ENCODE measurements around the gene PPP1R3G.

The PPP1R3G gene

DNA sequence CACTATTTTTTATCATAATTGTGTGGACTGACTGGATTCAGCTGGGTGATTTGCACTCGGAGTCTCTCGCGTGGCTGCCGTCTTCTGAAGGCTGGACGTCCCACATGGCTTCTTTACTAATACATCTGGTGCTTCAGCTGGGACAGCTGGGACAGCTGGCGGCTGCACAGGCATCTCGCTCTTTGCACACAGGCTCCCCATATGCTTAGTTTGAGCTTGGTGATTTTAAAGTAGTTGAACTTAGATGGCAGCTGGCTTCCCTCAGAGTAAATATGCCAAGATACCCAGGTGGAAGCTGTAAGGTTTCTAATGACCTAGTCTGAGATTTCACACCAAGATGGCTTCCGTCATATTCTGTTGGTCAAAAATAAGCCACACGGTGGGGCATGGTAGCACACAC lies 38.7 kb upstream of the PPP1R3G start:
- Histone ChIP-seq H3K4me3 (ENCODE audit: low read depth, low read length) (no peak overlapping the region), H3K9me3 (no peaks in the 10 kb centered on the region), H3K27me3 (no peaks in the 10 kb centered on the region), H3K36me3 (no peaks in the 10 kb centered on the region), H3K4me1 (no peaks in the 10 kb centered on the region)
- no peak for TF ChIP-seq CTCF (IDR thresholded peaks at IDR 0.05; ENCODE audit: low read depth, low read length)
- DNase-seq = no peak

DNA sequence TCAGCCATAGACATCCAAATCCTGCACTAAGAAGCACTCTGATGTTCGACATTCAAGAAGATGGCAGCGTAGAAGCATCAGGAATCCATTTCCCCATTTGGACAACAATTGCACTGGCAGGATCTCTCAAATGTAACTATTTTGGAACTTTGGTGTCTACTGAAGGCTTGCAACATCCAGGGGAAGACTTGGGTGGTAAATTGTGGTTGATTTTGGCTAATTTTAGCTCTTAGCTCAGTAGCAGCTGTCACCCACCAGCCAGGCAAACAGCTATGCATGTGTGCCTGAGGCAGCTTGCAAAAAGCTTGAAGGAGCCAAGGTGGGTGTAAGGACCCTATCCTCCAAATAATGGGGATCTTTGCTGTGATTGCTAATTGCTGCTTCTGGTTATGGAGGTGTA lies 35.1 kb upstream of the PPP1R3G start:
- no peaks in the 10 kb centered on the region for H3K9me3 ChIP-seq
- DNase-seq = no peak
- no peaks in the 10 kb centered on the region for H3K27me3 ChIP-seq
- TF ChIP-seq CTCF (IDR thresholded peaks at IDR 0.05; ENCODE audit: low read depth, low read length) = no peak
- H3K4me3 ChIP-seq (ENCODE audit: low read depth, low read length) = no peak overlapping the region
- no peaks in the 10 kb centered on the region for H3K4me1 ChIP-seq
- no peaks in the 10 kb centered on the region for H3K36me3 ChIP-seq

DNA sequence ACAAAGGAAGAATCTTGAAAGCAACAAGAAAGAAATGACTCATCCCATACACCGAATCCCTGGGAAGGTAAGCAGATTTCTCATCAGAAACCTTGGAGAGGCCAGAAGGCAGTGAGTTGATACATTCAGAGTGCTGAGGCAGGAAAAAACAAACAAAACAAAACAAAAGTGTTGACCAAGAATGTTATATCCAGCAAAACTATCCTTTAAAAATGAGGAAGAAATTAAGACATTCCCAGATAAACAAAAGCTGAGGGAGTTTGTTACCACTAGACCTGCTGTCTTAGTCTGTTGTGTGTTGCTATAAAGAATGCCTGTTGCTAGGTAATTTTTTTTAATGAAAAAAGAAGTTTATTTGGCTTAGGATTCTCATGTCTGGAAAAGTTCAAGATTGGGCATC lies 33.7 kb upstream of the PPP1R3G start:
- no peaks in the 10 kb centered on the region for H3K9me3 ChIP-seq

GRCh38 chr6:5053038-5053437 lies 32.1 kb upstream of the PPP1R3G start:
- Histone ChIP-seq H3K36me3 (no peaks in the 10 kb centered on the region), H3K4me3 (ENCODE audit: low read depth, low read length) (no peak overlapping the region), H3K4me1 (no peaks in the 10 kb centered on the region), H3K9me3 (no peaks in the 10 kb centered on the region), H3K27me3 (no peaks in the 10 kb centered on the region)
- no peak for DNase-seq
- TF ChIP-seq CTCF (IDR thresholded peaks at IDR 0.05; ENCODE audit: low read depth, low read length) = no peak

More for the DNA sequence above, 33.7 kb upstream of the PPP1R3G start:
- H3K4me1 ChIP-seq = no peaks in the 10 kb centered on the region
- H3K4me3 ChIP-seq (ENCODE audit: low read depth, low read length) = no peak overlapping the region
- H3K27me3 ChIP-seq = no peaks in the 10 kb centered on the region
- no peak for DNase-seq
- no peaks in the 10 kb centered on the region for H3K36me3 ChIP-seq
- no peak for TF ChIP-seq CTCF (IDR thresholded peaks at IDR 0.05; ENCODE audit: low read depth, low read length)

- no peak for DNase-seq
- H3K4me3 ChIP-seq (ENCODE audit: low read depth, low read length) = no peak overlapping the region
- H3K36me3 ChIP-seq = no peaks in the 10 kb centered on the region
- no peaks in the 10 kb centered on the region for H3K27me3 ChIP-seq
- TF ChIP-seq CTCF (IDR thresholded peaks at IDR 0.05; ENCODE audit: low read depth, low read length) = no peak
- H3K9me3 ChIP-seq = no peaks in the 10 kb centered on the region
- H3K4me1 ChIP-seq = no peaks in the 10 kb centered on the region
These were observed 31.3 kb upstream of the PPP1R3G start for GRCh38 chr6:5053864-5054244.

DNA sequence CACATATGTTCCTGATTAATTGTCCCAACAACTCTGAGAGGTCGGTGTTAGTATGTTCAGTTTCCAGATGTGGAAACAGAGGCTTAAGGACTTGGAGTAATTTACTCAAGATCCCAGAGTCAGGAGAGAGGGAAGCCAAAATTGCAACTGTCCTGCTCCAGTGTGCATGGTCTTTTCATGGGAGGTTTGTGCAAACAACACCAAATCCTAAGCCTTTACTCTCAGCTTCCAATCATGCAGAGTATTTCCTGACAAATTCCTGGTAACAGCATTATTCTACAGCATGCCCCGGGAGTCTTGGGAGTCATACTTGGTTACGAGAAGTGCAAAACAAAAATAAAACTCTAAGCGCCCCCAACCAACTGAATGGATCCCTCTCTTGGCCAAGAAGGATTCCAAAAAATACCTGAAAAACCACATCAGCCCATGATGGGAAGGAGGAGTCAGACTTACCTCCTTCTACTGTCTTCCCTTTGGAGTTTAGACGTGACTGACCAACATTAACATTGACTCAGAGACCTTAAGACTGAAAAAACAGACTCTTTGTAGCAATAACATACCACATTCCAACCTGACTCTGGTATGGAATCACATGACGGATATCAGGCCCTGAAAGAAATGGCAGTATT lies 30.8 kb upstream of the PPP1R3G start:
- no peaks in the 10 kb centered on the region for H3K4me1 ChIP-seq
- H3K27me3 ChIP-seq = no peaks in the 10 kb centered on the region
- no peak overlapping the region for H3K4me3 ChIP-seq (ENCODE audit: low read depth, low read length)
- DNase-seq = no peak
- no peaks in the 10 kb centered on the region for H3K9me3 ChIP-seq
- H3K36me3 ChIP-seq = no peaks in the 10 kb centered on the region
- TF ChIP-seq CTCF (IDR thresholded peaks at IDR 0.05; ENCODE audit: low read depth, low read length) = no peak

Measured in BE2C (cell line).